HG03520 (cell line): ENCODE data around the gene LUC7L3.
A peak's percentile ranks its signal among the peaks of the same experiment; 100 is the strongest.

Experiments
- ATAC-seq: cut with Tn5 transposase; IDR thresholded peaks from one replicate; pipeline ENCODE4 v1.9.1; 2021; ENCODE audit warnings: mild to moderate bottlenecking, moderate library complexity; ENCODE audit not compliant: unreplicated experiment

Gene LUC7L3

GRCh38 chr17:50685691-50686493 lies 33.5 kb upstream of the LUC7L3 start:
- no peak for ATAC-seq

GRCh38 chr17:50686494-50687199 lies 32.8 kb upstream of the LUC7L3 start:
- ATAC-seq = no peak

GRCh38 chr17:50687200-50688066 lies 32.0 kb upstream of the LUC7L3 start:
- ATAC-seq = no peak

GRCh38 chr17:50688245-50688644 lies 31.2 kb upstream of the LUC7L3 start:
- ATAC-seq = no peak

- no peak for ATAC-seq
These were observed 30.2 kb upstream of the LUC7L3 start for GRCh38 chr17:50689251-50689650.

GRCh38 chr17:50689956-50690886 lies 29.2 kb upstream of the LUC7L3 start:
- no peak for ATAC-seq

GRCh38 chr17:50690887-50691549 lies 28.4 kb upstream of the LUC7L3 start:
- no peak for ATAC-seq

- ATAC-seq = no peak
These were observed 27.6 kb upstream of the LUC7L3 start for GRCh38 chr17:50691550-50692447.

GRCh38 chr17:50692448-50693035 lies 26.9 kb upstream of the LUC7L3 start:
- no peak for ATAC-seq

GRCh38 chr17:50693036-50693682 lies 26.2 kb upstream of the LUC7L3 start:
- no peak for ATAC-seq

- ATAC-seq = no peak
These were observed 23.0 kb upstream of the LUC7L3 start for GRCh38 chr17:50696365-50696879.

GRCh38 chr17:50697062-50697461 lies 22.3 kb upstream of the LUC7L3 start:
- ATAC-seq = no peak

- ATAC-seq = no peak
These were observed 21.6 kb upstream of the LUC7L3 start for GRCh38 chr17:50697663-50698272.

- no peak for ATAC-seq
These were observed 20.0 kb upstream of the LUC7L3 start for GRCh38 chr17:50699410-50699809.

GRCh38 chr17:50703162-50703561 lies 16.2 kb upstream of the LUC7L3 start:
- no peak for ATAC-seq

GRCh38 chr17:50707289-50708049 lies 11.9 kb upstream of the LUC7L3 start, which contains the start of gene ANKRD40:
Gene ANKRD40, minus strand, starts transcription at chr17:50707914. Its CDS starts 260 bp downstream, at chr17:50707654.
- peak; percentile 63 for ATAC-seq
